Medulla oblongata (tissue), 1 donor: Measurements from ENCODE around the gene CENPL.
"Not testable (repeated sequence)": the region's sequence is repeated elsewhere in the genome, so short reads cannot be mapped to it uniquely, and the experiment has no call there.

Source experiments
- DNase-seq: peaks from one replicate; pipeline ENCODE4 v3.0.0-alpha.2; 2015; ENCODE audit errors: extremely low spot score

The CENPL gene

GRCh38 chr1:173824315-173825081 is at the start of gene CENPL, which contains the start of gene DARS2:
CENPL (minus strand) TSS chr1:173824883; CDS start chr1:173811299, 13,584 bp downstream.
DARS2 (plus strand) TSS chr1:173824673; CDS start chr1:173825230, 557 bp downstream.
- peak; percentile 99 for DNase-seq

- DNase-seq: no peak
Observed at GRCh38 chr1:173871500-173871899, 46.8 kb upstream of the CENPL start.

GRCh38 chr1:173871091-173871490 is 46.4 kb upstream of the CENPL start:
- peak; percentile 9 for DNase-seq

- DNase-seq: peak; percentile 76
Observed at GRCh38 chr1:173870252-173871075, 45.8 kb upstream of the CENPL start.

- peak; percentile 53 for DNase-seq
Observed at GRCh38 chr1:173869021-173869359, 44.3 kb upstream of the CENPL start.

GRCh38 chr1:173868266-173869020 is 43.8 kb upstream of the CENPL start, which contains the start of gene ZBTB37:
ZBTB37 (plus strand) TSS chr1:173868380; CDS start chr1:173870226, 1,846 bp downstream.
- no peak for DNase-seq

GRCh38 chr1:173867753-173868265 is 43.1 kb upstream of the CENPL start, which contains the start of gene GAS5:
GAS5 (minus strand) TSS chr1:173867989.
- peak; percentile 100 for DNase-seq

- no peak for DNase-seq
Observed at GRCh38 chr1:173867141-173867752, 42.6 kb upstream of the CENPL start.

- DNase-seq: peak; percentile 6
Observed at GRCh38 chr1:173866413-173867115, 41.9 kb upstream of the CENPL start.

GRCh38 chr1:173865468-173866164 is 40.9 kb upstream of the CENPL start:
- DNase-seq: no peak

- DNase-seq: no peak
Observed at GRCh38 chr1:173864179-173864867, 39.6 kb upstream of the CENPL start.

GRCh38 chr1:173863224-173864161 is 38.8 kb upstream of the CENPL start:
- no peak for DNase-seq

- no peak for DNase-seq
Observed at GRCh38 chr1:173862769-173863223, 38.1 kb upstream of the CENPL start.

- not testable (repeated sequence) for DNase-seq
Observed at GRCh38 chr1:173862146-173862768, 37.6 kb upstream of the CENPL start.

- no peak for DNase-seq
Observed at GRCh38 chr1:173861731-173862145, 37.1 kb upstream of the CENPL start.

GRCh38 chr1:173860065-173860464 is 35.4 kb upstream of the CENPL start:
- no peak for DNase-seq

GRCh38 chr1:173859547-173859946 is 34.9 kb upstream of the CENPL start:
- not testable (repeated sequence) for DNase-seq
